Stimulated activated CD4-positive, alpha-beta T cell treated with anti-CD3 and anti-CD28 coated beads, Interleukin-4, amount 100 ng/mL, for 4 hours (primary cell): ENCODE data around the gene PET100.

Source experiments
- DNase-seq, 2 experiments: peaks; one replicate each; pipeline ENCODE4 v3.0.0-alpha.2; 2020

The PET100 gene

DNA sequence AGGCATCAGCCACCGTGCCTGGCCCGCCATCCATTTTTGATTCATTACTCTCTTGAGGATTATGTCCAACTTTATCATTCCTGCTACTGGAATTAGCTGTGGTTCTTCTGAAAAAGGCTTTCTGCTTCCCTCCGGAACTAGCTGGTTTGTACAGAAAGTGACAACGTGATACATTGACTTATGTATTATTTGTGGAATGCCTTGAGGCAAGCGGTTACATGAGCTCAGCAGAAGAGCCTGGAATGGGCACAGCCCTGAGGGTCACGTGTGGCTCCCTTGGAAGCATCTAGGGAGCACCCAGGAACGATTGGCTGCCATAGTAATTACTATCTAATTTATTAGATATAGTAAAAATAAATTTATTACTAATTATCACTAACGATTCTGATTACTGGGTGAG lies 24.8 kb downstream of the PET100 start:
- no peak for DNase-seq

DNA sequence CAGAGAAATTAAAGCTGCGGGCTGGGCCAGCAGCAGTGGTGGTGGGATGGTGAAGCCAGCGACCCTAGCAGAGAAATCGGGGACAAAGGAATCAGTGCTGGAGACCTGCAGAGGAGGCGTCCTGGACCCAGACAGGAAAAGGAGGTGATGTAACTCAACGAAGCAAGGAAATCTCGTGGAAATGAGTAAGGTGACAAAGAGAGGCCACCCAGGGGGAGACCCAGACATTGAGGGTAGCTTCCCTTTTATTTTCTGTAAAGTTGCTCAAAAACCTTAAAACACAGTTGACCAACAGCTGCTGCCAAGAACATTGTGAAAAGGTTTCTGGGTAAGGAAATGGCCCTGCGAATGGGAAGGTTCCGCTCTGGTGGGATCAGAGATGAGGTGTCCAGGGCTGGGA lies 26.0 kb downstream of the PET100 start:
- no peak for DNase-seq

GRCh38 chr19:7657131-7657751 lies 27.6 kb downstream of the PET100 start:
- peak in 1 of 2 experiments; percentile 32 for DNase-seq

DNA sequence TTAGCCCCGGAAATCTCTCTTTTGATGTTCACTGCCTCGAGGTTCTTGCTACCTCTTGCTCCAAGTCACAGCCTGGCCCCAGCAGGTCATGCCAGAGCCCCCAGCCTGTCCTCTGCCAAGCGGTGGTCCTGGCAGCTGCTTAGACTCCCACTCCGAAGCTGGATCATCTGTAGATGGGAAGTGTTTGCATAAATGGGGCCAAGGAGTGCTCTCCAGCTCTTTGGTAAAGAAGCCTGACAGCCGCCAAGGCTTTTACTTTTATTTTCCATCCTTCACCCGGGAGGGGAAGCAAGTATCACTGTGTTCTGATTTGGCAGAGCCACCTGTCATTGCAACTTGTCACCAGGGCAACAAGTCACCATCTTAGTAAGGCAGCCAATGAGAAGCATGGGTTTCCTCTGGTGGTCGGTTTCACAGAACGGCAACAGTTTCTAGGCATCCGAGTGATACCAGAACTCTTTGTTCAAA lies 28.7 kb downstream of the PET100 start:
- DNase-seq = peak in 1 of 2 experiments; percentile 47

- no peak for DNase-seq
These were observed 32.3 kb downstream of the PET100 start for GRCh38 chr19:7661744-7662538.

- DNase-seq = no peak
These were observed 33.1 kb downstream of the PET100 start for GRCh38 chr19:7662657-7663056.

- no peak for DNase-seq
These were observed 34.1 kb downstream of the PET100 start for GRCh38 chr19:7663706-7664105.

DNA sequence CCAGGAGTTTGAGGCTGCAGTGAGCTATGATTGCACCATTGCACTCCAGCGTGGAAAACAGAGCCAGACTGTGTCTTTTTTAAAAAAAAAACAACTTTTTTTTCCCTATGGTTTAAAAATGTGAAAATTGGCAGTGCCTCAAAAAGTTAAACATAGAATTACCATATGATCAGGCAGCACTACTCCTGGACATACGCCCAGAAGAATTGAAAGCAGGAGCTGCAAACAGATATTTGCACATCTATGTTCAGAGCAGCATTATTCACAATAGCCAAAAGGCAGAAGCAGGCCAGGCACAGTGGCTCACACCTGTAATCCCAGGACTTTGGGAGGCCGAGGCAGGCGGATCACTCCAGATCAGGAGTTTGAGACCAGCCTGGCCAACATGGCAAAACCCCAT lies 35.5 kb downstream of the PET100 start:
- DNase-seq = no peak

- no peak for DNase-seq
These were observed 39.2 kb downstream of the PET100 start, which contains the start of gene RETN for GRCh38 chr19:7668842-7669241. RETN (plus strand) TSS chr19:7669049; CDS start chr19:7669327, 278 bp downstream.

GRCh38 chr19:7669641-7670040 lies 40.0 kb downstream of the PET100 start:
- no peak for DNase-seq

GRCh38 chr19:7670150-7670783 lies 40.7 kb downstream of the PET100 start:
- no peak for DNase-seq

DNA sequence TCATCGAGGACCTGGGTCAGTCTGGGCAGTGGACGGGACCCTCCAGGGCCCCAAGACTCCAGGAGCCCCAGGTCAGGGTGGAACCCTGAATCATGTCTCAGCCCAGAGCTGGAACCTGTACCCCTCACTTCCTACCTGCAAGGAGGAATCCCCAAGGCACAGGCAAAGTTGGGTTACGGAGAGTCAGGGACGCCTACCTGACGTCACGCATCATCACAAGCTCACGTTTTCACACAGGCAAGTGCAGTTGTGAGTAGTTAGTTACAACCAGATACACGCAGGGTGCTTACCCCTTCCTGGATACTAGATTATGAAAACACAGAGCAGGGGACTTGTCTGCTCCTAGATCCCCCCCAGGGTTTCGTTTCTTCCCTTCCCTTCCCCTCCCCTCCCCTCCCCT lies 41.2 kb downstream of the PET100 start:
- no peak for DNase-seq

GRCh38 chr19:7672522-7672921 lies 42.9 kb downstream of the PET100 start:
- no peak for DNase-seq

DNA sequence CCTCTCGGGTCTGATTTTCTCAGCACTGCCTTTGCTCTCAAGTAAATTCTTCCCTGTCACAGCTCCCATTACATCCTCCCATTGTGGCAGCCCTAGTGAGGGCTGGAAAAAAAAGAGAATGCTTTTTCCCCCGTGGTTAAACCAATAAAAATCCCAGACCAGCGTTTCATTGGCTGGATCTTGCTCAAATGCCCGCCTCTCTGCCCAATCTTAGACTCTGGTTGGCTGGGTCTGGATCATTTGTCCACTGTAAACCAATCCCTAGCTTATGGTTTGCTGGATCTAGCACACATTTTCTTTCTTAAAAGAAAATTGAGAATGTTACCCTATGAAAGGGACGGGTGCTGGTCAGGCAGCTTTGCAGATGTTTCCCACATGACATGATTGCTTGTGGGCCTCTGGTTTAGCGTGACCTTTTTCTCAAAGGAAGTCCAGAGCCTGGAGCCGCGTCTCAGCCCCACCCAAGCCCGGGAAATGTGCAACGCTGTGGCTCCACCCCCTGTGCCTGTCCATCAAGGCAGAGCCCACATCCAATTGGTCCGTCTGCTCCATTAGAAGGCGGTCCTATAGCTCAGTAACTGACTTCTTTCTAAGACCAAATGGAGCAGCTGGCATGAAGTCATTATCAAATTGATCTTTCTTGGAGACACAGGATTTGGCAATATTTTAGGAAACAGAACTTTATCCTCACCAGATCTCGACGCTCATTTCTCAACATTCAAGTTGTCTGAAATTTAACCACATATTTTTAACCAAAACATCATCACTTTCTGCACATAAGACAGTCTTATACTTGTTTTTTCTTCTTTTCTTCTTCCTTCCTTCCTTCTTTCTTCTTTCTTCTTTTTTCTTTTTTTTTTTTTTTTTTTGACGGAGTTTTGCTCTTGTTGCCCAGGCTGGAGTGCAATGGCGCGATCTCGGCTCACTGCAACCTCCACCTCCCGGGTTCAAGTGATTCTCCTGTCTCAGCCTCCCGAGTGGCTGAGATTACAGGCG lies 44.7 kb downstream of the PET100 start:
- DNase-seq = peak in 1 of 2 experiments; percentile 24

GRCh38 chr19:7676376-7676775 lies 46.8 kb downstream of the PET100 start:
- no peak for DNase-seq

GRCh38 chr19:7676854-7677253 lies 47.3 kb downstream of the PET100 start, which contains the start of gene MCEMP1:
MCEMP1 (plus strand) TSS chr19:7677090; CDS start chr19:7677121, 31 bp downstream.
- no peak for DNase-seq

DNA sequence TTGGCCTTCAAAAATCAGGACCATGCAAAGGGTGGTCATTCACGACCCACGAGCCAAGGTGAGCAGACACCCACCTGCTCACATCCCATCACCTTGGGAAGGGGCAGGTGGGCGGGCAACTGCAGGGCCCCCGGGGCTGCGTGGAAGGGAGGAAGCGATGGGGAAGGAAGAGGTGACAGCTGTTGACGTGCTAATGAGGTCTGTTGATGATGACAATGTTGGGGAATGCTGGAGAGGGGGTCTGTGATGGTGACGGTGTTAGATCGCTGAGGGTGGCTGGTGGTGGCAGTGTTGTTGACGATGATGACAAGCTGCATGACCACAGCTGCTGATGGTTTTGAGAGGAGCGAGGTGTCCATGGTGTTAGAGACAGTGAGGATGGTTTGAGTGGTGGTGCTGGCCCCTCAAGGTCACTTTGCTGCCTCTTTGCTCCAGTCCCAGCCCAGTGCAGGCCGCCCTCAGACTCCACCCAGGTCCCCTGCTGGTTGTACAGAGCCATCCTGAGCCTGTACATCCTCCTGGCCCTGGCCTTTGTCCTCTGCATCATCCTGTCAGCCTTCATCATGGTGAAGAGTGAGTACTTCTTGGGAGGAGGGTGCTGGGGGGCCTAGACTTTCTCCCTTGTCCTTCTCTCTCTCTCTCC lies 48.2 kb downstream of the PET100 start:
- no peak for DNase-seq

DNA sequence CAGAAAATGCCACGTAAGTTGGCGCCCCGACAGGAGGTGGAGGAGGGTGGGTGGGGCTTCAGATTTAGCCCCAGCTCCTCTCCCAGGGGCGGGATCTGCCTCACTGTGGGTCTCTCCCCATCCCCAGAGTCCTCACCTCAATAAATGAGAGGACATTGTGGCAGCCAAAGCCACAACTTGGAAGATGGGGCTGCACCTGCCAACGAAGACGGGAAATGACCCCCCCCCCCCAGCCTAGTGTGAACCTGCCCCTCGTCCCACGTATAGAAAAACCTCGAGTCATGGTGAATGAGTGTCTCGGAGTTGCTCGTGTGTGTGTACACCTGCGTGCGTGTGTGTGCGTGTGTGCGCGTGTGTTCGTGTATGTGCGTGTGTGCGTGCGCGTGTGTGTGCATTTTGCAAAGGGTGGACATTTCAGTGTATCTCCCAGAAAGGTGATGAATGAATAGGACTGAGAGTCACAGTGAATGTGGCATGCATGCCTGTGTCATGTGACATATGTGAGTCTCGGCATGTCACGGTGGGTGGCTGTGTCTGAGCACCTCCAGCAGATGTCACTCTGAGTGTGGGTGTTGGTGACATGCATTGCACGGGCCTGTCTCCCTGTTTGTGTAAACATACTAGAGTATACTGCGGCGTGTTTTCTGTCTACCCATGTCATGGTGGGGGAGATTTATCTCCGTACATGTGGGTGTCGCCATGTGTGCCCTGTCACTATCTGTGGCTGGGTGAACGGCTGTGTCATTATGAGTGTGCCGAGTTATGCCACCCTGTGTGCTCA lies 49.6 kb downstream of the PET100 start:
- peak; percentile 50 to 79 for DNase-seq

DNA sequence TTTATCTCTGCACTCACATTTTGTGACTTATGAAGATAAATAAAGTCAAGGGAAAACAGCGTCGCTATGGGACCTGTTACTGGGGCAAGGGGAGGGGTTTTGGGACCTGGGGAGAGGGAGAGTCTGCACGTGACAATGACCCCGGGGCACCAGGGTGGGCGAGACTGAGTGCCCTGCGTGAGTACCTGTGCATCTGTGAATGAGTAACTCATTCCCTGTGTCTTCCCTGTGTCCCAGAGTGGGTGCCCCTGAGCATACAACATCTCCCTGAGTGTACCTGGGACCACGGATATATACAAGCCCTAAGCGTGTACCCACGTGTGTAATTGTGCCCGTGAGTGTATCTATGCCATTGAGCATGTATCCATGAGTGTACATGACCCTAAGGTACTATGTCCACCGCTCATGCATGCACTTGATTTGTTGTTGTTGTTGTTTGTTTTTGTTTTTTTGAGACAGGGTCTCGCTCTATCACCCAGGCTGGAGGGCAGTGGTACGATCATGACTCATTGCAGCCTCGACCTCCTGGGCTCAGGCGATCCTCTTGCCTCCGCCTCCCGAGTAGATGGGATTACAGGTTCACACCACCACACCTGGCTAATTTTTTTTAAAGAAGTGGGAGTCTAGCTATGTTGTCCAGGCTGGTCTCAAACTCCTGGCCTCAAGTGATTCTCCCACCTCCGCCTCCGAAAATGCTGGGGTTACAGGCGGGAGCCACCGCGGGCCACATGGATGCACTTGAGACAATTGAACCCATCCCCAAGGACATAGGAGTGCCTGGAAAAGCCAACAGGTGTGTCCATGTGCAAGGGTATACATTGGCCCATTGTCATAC lies 50.4 kb downstream of the PET100 start:
- DNase-seq = no peak
